Hematopoietic multipotent progenitor cell treated with erythropoietin and hydrocortisone succinate and interleukin-3 and kit ligand, for 6 days (in vitro differentiated cells): Measurements from ENCODE around the gene SLC26A1.

Source experiments
- DNase-seq: peaks from one replicate; pipeline ENCODE4 v3.0.0-alpha.2; 2015

The SLC26A1 gene

GRCh38 chr4:964346-965025, 28.7 kb downstream of the SLC26A1 start:
- no peak for DNase-seq

- DNase-seq, result no peak
Observed at GRCh38 chr4:963276-964225, 29.7 kb downstream of the SLC26A1 start.

GRCh38 chr4:962231-963208, 30.7 kb downstream of the SLC26A1 start:
- DNase-seq, result no peak

DNA sequence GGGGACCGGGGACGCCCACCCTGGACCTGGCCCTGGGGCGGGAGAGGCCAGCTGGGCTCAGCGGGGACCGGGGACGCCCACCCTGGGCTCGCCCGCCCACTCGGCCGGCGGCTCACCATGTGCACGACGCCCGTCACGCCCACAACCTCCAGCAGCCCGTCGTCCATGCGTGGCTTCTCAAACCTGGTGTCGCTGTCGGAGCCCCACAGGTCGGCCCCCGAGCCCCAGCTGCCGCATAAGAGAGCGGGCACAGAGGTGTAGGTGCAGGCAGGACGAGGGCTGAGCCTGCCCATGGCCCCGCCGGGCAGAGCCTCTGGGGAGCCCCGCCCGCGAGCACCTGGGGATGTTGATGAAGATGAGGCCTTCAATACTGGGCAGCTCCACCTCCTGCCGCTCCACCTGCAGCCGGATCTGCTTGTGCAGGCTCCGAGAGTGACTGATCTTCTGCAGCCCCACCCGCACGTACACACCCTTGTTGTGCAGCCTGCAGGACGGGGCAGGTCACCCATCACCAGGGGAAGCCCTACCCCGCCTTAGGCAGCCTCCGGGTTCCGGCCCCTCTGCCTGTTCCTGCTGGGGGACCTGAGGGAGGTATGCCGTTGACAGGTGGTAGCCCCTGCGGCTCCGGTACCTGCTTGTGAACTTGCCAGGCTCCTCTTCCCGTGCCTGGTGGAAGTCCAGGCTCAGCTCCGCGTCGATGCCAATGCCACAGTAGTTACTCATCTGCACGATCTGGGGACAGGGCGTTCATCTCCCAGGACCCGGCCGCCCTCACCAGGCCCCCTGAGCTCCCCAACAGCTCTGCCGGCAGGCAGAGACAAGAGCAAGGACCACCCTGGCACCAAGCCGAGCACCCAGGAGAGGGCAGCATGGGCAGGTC, 31.6 kb downstream of the SLC26A1 start:
- DNase-seq, result no peak

DNA sequence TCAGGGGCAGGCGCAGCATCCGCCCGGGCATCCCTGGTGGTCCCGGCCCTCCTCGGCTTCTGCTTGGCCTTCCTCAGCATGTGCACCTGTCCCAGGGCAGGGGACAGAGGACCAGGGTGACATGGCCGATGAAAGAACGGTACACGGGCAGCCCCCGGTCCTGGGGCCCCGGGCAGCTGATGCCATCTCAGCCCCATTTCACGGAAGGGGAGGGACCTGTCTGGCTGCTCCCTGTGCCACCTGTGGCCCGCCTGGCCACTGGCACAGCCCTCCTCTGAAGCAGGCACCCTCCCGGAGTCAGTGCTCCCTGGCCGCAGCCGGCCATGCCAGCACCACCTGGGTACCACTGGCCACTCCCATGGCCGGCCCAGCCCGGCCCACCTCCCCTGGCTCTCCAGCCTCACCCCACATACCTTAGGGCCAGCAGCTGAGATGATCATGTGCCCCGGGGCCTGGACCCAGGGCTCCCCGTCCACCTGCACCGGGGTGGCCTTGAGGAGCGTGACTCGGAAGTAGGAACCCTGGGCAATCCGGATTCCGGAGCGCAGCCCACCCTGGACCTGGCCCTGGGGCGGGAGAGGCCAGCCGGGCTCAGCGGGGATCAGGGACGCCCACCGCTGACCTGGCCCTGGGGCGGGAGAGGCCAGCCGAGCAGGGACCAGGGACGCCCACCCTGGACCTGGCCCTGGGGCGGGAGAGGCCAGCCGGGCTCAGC, 32.4 kb downstream of the SLC26A1 start:
- no peak for DNase-seq

DNA sequence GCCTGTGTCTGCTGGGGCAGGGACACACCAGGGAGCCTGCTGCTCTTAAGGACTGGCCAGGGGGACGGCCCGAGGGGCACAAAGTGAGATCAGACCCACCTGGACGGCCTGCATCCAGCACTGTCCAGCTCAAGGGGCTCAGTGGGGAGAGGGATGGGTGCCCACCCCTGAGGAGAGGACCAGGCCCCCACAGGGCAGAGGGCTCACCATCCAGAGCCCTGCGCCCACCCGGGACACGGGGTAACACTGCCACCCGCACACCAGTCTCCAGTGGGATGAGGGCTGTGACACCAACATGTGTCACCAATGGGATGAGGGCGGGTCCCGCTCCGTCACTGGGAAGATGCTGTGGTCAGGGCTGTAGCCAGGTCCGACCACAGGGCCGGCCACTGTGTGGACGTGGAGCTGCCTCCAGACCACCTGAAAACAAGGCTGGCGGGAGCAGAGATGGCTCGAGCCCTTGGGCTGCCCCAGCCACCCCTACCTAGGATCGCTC, 33.0 kb downstream of the SLC26A1 start:
- DNase-seq, result no peak

- DNase-seq, result no peak
Observed at GRCh38 chr4:959338-960139, 33.7 kb downstream of the SLC26A1 start.

DNA sequence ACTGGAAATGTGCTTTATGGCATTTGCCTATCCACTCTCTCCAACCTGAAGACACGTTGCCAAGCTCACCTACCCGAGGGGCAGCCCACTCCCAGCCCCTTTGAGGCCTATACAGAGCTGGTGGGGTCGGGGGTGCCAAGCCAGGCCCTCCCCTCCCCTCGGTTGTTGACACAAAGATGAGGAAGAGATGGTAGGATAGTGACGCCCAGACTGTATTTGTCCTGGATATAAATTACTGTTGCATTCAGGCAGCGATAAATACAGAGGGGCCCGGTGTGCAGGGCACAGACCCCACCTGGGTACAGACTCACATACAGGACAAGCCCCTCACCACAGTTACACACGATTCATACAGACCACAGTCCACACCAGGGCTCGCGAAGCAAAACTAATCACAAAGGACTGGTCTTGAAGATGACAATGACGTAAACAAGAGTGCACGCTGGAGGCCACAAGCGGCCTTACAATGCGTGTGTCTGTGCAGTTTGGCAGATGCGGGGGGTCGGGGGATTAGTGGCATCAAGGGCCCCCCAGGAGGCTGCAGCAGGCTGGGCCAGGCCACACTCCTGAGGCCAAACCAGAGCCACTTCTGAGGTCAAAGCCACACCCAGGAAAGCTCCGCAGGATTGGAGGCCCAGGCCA, 34.4 kb downstream of the SLC26A1 start:
- DNase-seq, result no peak

DNA sequence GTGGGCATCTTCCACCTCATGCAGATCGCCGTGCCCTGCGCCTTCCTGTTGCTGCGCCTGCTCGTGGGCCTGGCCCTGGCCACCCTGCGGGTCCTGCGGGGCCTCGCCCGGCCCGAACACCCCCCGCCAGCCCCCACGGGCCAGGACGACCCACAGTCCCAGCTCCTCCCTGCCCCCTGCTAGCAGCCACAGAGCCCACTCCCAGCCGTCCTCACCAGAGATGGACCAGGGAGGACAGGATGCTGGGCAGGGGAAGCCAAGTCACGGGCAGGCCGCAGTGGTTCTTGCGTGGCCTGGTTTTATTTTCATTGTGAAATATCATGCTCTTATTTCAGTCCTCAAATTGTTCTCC, 34.9 kb downstream of the SLC26A1 start:
- no peak for DNase-seq

DNA sequence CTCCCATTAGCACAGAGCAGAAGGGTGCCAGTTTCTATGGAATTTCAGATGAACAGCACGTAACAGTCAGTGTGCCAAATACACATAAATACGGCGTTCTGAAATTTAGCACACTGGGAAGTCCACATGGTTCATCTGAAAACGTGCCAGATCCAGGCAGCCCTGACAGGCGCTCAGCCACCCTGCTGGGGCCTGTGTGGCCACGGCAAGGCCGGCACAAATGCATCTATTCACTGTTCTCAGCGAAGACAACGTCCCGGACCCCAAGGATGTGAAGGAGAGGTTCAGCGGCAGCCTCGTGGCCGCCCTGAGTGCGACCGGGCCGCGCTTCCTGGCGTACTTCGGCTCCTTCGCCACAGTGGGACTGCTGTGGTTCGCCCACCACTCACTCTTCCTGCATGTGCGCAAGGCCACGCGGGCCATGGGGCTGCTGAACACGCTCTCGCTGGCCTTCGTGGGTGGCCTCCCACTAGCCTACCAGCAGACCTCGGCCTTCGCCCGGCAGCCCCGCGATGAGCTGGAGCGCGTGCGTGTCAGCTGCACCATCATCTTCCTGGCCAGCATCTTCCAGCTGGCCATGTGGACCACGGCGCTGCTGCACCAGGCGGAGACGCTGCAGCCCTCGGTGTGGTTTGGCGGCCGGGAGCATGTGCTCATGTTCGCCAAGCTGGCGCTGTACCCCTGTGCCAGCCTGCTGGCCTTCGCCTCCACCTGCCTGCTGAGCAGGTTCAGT, 35.5 kb downstream of the SLC26A1 start:
- DNase-seq, result no peak

DNA sequence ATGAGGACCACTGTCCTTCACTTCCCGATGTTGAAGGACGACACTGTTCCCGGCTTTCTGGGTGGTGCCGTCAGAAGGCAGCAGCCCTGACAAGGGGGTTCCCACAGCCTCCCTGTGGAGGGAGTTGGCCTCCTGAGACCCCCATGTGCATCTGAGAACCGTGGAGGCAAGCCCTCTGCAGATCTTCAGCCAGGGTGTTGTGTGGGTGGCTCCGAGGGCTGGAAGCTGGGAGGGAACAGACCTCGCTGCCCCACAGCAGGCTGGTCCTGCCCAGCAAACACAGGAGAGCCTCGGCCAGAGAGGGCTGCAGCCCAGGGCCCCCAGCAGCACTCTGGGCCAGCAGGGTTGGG, 36.0 kb downstream of the SLC26A1 start:
- DNase-seq, result no peak

DNA sequence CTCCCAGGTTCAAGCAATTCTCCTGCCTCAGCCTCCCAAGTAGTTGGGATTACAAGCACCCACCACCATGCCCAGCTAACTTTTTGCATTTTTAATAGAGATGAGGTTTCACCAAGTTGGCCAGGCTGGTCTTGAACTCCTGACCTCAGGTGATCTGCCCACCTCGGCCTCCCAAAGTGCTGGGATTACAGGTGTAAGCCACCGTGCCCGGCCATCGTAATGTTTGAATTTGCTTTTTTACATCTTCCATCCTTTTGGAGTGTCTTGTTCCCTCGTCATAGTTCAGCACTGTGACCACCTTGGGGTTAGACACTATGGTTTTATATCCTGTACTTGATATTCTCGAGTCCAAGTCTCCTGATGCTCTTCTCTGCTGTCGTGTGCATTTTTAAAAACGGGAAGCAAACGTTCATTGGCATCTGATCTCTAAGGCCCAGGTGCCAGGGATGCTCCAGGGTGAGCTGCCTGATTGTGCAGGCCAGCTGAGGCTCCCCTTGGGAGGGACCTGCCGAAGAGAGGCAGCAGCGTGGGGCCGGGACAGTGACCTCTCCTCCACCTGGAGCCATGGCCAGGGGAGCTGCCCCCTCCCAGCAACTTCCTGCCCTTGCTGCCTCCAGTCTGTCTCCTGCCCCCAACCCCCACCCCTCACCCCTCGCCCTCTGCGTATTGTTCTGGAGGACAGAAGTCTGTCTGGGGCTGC, 36.5 kb downstream of the SLC26A1 start:
- no peak for DNase-seq

DNA sequence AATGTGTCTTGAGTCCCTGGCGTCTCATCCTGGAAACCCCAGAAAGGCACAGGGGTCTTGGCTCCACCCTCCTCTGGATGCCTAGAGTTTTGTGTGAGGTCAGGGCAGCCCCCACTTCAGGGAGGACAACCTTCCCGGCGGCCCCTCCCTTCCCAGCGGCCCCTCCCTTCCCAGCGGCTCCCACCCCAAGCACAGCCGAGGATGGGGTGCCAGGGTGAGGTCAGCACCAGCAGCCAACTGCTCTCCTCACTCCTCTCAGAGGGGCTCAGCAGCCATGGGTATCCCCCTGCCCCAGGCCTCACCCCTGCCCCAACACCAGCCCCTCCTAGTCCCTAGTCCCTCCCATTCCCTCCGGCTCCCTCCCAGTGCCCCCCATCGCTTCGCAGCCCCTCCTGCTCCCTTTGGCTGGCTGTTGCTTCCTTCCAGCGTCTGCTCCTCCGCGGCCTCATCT, 37.2 kb downstream of the SLC26A1 start:
- no peak for DNase-seq

DNA sequence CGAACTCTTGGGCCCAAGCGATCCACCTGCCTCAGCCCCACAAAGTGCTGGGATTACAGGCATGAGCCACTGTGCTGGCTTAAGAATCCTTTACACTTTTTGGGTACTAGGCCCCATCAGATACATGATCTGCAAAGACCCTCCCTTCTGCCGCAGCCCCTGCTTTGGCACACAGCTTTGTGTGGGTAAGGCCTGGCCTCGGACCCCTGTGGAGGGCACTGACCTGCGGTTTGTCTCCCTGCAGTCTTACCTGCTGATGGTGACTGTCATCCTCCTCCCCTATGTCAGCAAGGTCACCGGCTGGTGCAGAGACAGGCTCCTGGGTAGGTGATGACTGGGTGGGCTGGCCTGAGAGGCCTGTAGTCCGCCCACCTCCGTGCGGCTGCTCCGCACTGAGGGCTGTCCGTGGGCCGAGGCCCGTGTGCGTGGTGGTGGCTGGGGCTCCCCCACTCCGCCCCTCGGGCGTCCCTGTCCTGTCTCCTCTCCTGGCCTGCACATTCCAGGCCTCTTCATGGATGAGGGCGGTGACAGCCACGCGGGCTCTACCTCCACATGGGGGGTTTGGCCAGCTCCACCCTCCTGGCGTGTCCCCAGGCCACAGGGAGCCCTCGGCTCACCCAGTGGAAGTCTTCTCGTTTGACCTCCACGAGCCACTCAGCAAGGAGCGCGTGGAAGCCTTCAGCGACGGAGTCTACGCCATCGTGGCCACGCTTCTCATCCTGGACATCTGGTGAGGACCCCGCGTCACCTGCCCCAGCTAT, 37.9 kb downstream of the SLC26A1 start:
- no peak for DNase-seq

- DNase-seq, result no peak
Observed at GRCh38 chr4:954211-955020, 38.8 kb downstream of the SLC26A1 start.

- DNase-seq, result no peak
Observed at GRCh38 chr4:953574-953915, 39.7 kb downstream of the SLC26A1 start.
